Testis (tissue), 3 donors: ENCODE measurements around the gene UBE3B. TPM values are rescaled to one million over a fixed set of nuclear protein-coding genes. Genes with fewer than 3 reads are reported as not detected.

ENCODE experiments used
- DNase-seq: peaks from one replicate; pipeline ENCODE4 v3.0.0-alpha.2; 2019
- H3K27ac ChIP-seq, 2 donors: fragments of 200-600 bp; sonication (generic); one replicate each; pipeline ENCODE4 v1.5.1; 2019
- H3K27me3 ChIP-seq: fragments of 200-600 bp; sonication (generic); one replicate; pipeline ENCODE4 v1.5.1; 2019
- H3K36me3 ChIP-seq: fragments of 200-600 bp; sonication (generic); one replicate; pipeline ENCODE4 v1.5.1; 2017; ENCODE audit warnings: low read depth; ENCODE audit errors: missing control alignments
- H3K4me1 ChIP-seq: fragments of 200-600 bp; sonication (generic); one replicate; pipeline ENCODE4 v1.5.1; 2019
- H3K4me3 ChIP-seq, 2 donors: fragments of 200-600 bp; sonication (generic); one replicate each; pipeline ENCODE4 v1.5.1; 2017 to 2019
- H3K9me3 ChIP-seq: fragments of 200-600 bp; sonication (generic); one replicate; pipeline ENCODE4 v1.5.1; 2017
- POLR2A ChIP-seq: fragments of 450-650 bp; IDR thresholded peaks from one replicate; pipeline ENCODE4 v1.6.1; 2017; ENCODE audit warnings: antibody characterized with exemption, mild to moderate bottlenecking, moderate library complexity
- WGBS, 2 donors: methylation state at CpG; one replicate each; pipeline ENCODE4 v1.1.5; 2018; 5-methylcytosine and 5-hydroxymethylcytosine counted together
- intact Hi-C: fragments of 100-400 bp; cut with DNase I; formaldehyde crosslinking; loops from one replicate; pipeline ENCODE4 v1.15.1; 2023; ENCODE audit warnings: low total_unique reads
- polyA plus RNA-seq: library from polyadenylated mRNA; stranded (reverse); fragments of 350-450 nt; fragmentation: Illumina TruSeq; extraction: RNeasy Lipid Tissue Mini Kit (QIAGEN cat#74804); gene quantifications from one replicate; pipeline ENCODE4 v1.2.3, GENCODE V29; 2014; ENCODE audit warnings: low read depth, low replicate concordance; ENCODE audit not compliant: insufficient read depth
- total RNA-seq, 2 donors: library from RNA; depleted of rRNA; stranded (reverse); fragments of >200 nt; gene quantifications; one replicate each; pipeline ENCODE4 v1.2.3, GENCODE V29; 2016
- TF ChIP-seq, protein P1 (sequence below), 3 experiments: fragments of 450-650 bp in 2 of 3; fragments of 200-600 bp in 1 of 3; sonication (generic) in 1 of 3; IDR thresholded peaks; one replicate each; pipeline ENCODE4 v1.5.1; 2016 to 2019; ENCODE audit warnings: antibody characterized with exemption in 3 of 3, mild to moderate bottlenecking in 2 of 3, moderate library complexity in 1 of 3

UBE3B gene
- total and polyA plus RNA-seq, 3 donors from 2014 or later, result 38.1 to 66.8 (median 65.6) TPM

GRCh38 chr12:109559200-109559505 lies 81.7 kb downstream of the UBE3B start:
- Histone ChIP-seq H3K27ac (no peak overlapping the region), H3K36me3 (no peaks in the 10 kb centered on the region), H3K27me3 (no peaks in the 10 kb centered on the region), H3K4me1 (peaks cover 11% of the 10 kb centered on the region), H3K9me3 (no peaks in the 10 kb centered on the region), H3K4me3 (no peak overlapping the region)
- no peak for DNase-seq
- intact Hi-C loops, result no loop called here
- TF ChIP-seq, protein P1, sequence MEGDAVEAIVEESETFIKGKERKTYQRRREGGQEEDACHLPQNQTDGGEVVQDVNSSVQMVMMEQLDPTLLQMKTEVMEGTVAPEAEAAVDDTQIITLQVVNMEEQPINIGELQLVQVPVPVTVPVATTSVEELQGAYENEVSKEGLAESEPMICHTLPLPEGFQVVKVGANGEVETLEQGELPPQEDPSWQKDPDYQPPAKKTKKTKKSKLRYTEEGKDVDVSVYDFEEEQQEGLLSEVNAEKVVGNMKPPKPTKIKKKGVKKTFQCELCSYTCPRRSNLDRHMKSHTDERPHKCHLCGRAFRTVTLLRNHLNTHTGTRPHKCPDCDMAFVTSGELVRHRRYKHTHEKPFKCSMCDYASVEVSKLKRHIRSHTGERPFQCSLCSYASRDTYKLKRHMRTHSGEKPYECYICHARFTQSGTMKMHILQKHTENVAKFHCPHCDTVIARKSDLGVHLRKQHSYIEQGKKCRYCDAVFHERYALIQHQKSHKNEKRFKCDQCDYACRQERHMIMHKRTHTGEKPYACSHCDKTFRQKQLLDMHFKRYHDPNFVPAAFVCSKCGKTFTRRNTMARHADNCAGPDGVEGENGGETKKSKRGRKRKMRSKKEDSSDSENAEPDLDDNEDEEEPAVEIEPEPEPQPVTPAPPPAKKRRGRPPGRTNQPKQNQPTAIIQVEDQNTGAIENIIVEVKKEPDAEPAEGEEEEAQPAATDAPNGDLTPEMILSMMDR (IDR thresholded peaks at IDR 0.05), result no peak
- TF ChIP-seq POLR2A, result no peak
- 79 to 96% methylated on average over 3 to 6 of the region's 6 CpGs for WGBS, 2 donors

GRCh38 chr12:109559601-109560000 lies 82.2 kb downstream of the UBE3B start:
- H3K36me3 ChIP-seq, result no peaks in the 10 kb centered on the region
- H3K27ac ChIP-seq, result no peak overlapping the region
- intact Hi-C loops, result no loop called here
- 96% methylated on average over 10 of the region's 10 CpGs; no CpG with 5 or more reads in 1 of the 2 donors for WGBS, 2 donors
- H3K4me1 ChIP-seq, result peaks cover 10% of the 10 kb centered on the region
- DNase-seq, result no peak
- no peaks in the 10 kb centered on the region for H3K27me3 ChIP-seq
- no peaks in the 10 kb centered on the region for H3K9me3 ChIP-seq
- no peak overlapping the region for H3K4me3 ChIP-seq
- TF ChIP-seq, protein P1 (IDR thresholded peaks at IDR 0.05), result no peak
- TF ChIP-seq POLR2A, result no peak

GRCh38 chr12:109560867-109561710 lies 83.7 kb downstream of the UBE3B start:
- Histone ChIP-seq H3K27ac (no peak overlapping the region), H3K4me1 (peaks cover 10% of the 10 kb centered on the region), H3K27me3 (no peaks in the 10 kb centered on the region), H3K36me3 (no peaks in the 10 kb centered on the region), H3K9me3 (no peaks in the 10 kb centered on the region), H3K4me3 (no peak overlapping the region)
- no peak for TF ChIP-seq POLR2A
- TF ChIP-seq, protein P1 (IDR thresholded peaks at IDR 0.05), result no peak
- intact Hi-C loops, result no loop called here
- no peak for DNase-seq
- WGBS, 2 donors, result 86 to 90% methylated on average over 20 to 24 of the region's 30 CpGs

DNA sequence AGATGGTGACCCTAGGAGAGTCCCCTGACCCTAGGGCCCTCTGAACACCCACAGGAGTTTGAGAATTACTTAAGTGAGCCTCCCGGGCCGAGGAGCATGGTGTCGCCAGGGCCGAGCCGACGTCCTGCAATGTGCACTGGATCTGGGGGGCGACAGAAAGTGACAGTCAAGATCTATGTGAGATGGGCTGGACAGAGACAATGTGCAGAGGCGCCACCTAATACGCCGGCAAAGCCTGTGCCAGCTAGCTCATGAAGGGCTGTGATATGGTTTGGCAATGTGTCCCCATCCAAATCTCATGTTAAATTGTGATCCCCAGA lies 84.2 kb downstream of the UBE3B start:
- Histone ChIP-seq H3K9me3 (no peaks in the 10 kb centered on the region), H3K27me3 (no peaks in the 10 kb centered on the region), H3K4me1 (peaks cover 10% of the 10 kb centered on the region), H3K27ac (no peak overlapping the region), H3K4me3 (no peak overlapping the region), H3K36me3 (no peaks in the 10 kb centered on the region)
- no peak for DNase-seq
- TF ChIP-seq, protein P1 (IDR thresholded peaks at IDR 0.05), result no peak
- intact Hi-C loops, result no loop called here
- WGBS, 2 donors, result 95% methylated on average over 10 of the region's 10 CpGs

- intact Hi-C loops, result no loop called here
- DNase-seq, result no peak
These were observed 85.4 kb downstream of the UBE3B start for GRCh38 chr12:109562871-109563270.

More at GRCh38 chr12:109562871-109563270, 85.4 kb downstream of the UBE3B start:
- WGBS, 2 donors, result 92 to 100% methylated on average over 1 to 4 of the region's 4 CpGs
- no peaks in the 10 kb centered on the region for H3K27me3 ChIP-seq
- no peak overlapping the region for H3K27ac ChIP-seq
- H3K4me1 ChIP-seq, result peaks cover 10% of the 10 kb centered on the region
- no peak overlapping the region for H3K4me3 ChIP-seq
- TF ChIP-seq, protein P1 (IDR thresholded peaks at IDR 0.05), result no peak
- TF ChIP-seq POLR2A, result no peak
- H3K9me3 ChIP-seq, result no peaks in the 10 kb centered on the region
- H3K36me3 ChIP-seq, result no peaks in the 10 kb centered on the region
